Activated CD4-positive, alpha-beta T cell treated with anti-CD3 and anti-CD28 coated beads, Interleukin-2, amount 10 ng/mL, durations not matched to agents 24 days and 14 days (primary cell): Measurements from ENCODE around the gene NFX1. TPM values are rescaled to one million over a fixed set of nuclear protein-coding genes. Genes with fewer than 3 reads are reported as not detected.
"Not testable (repeated sequence)": the region's sequence is repeated elsewhere in the genome, so short reads cannot be mapped to it uniquely, and the experiment has no call there.

Experiments
- DNase-seq: peaks from one replicate; pipeline ENCODE4 v3.0.0; 2022
- H3K27ac Mint-ChIP-seq: one replicate; pipeline ENCODE4 v1.8.0; 2022; ENCODE audit warnings: mild to moderate bottlenecking, mixed read lengths
- H3K27me3 Mint-ChIP-seq: one replicate; pipeline ENCODE4 v1.8.0; 2022; ENCODE audit warnings: mixed read lengths
- H3K36me3 Mint-ChIP-seq: one replicate; pipeline ENCODE4 v1.8.0; 2022; ENCODE audit warnings: low read depth, mild to moderate bottlenecking, mixed read lengths
- H3K4me1 Mint-ChIP-seq: one replicate; pipeline ENCODE4 v1.8.0; 2021; ENCODE audit warnings: mixed read lengths
- H3K4me3 Mint-ChIP-seq: one replicate; pipeline ENCODE4 v1.8.0; 2022; ENCODE audit warnings: mild to moderate bottlenecking, moderate library complexity, mixed read lengths
- H3K9me3 Mint-ChIP-seq: one replicate; pipeline ENCODE4 v1.8.0; 2021; ENCODE audit warnings: mixed read lengths
- intact Hi-C: fragments of 100-400 bp; cut with micrococcal nuclease; formaldehyde crosslinking; loops from one replicate; pipeline ENCODE4 v1.15.1; 2023
- total RNA-seq: library from RNA; stranded (reverse); gene quantifications from 2 replicates; pipeline ENCODE4 v1.2.3, GENCODE V29; 2022

NFX1 gene
- total RNA-seq, 1 donor from 2014 or later, result 38.7 TPM

DNA sequence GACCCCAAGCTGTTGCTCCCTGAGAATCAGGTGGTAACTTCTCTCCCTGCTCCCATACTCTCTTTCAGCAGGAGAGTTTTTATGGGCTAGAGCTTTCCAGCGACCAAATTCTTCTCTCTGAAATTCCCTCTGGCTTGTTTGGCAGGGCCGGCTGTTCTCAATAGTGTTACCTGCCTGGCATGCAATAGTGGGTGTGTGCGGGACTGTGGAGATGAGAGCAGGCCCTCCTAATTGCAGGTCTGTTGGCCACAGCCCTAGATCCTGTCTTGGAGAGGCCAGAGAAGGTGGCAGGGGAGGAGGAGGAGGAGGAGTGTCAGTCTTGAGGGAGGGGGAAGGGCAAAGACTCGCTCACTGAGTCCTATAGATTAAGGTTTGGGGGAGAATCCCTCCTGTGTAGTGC, 82.6 kb downstream of the NFX1 start:
- Mint-ChIP-seq H3K4me3 (no peak overlapping the region), H3K27ac (no peak overlapping the region), H3K27me3 (no peaks in the 10 kb centered on the region), H3K36me3 (peaks cover 30% of the 10 kb centered on the region), H3K9me3 (no peaks in the 10 kb centered on the region), H3K4me1 (peaks cover 10% of the 10 kb centered on the region)
- intact Hi-C loops, result no loop called here
- DNase-seq, result no peak

DNA sequence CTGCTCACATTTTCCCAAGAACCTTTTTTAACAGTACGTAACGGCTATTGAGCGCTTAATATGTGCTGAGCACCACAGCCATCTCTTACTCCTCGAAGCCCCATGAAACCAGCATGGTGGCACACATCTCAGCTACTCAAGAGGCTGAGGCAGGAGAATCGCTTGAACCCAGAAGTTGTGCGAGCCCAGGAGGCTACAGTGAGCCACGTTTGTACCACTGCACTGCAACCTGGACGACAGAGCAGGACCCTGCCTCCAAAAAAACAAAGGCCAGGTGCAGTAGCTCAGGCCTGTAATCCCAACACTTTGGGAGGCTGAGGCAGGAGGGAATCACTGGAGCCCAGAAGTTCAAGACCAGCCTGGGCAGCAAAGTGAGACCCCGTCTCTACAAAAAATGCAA, 83.9 kb downstream of the NFX1 start:
- Mint-ChIP-seq H3K4me3 (no peak overlapping the region), H3K27ac (peak overlapping the region; percentile 7), H3K36me3 (peaks cover 24% of the 10 kb centered on the region), H3K9me3 (no peaks in the 10 kb centered on the region), H3K4me1 (peaks cover 10% of the 10 kb centered on the region), H3K27me3 (no peaks in the 10 kb centered on the region)
- intact Hi-C loops, result loop anchor here (2.0 kb wide), 3 partner anchors 41 to 93 kb away; partner anchors contain the start of gene AQP3
- DNase-seq, result no peak

- Mint-ChIP-seq H3K4me3 (peak overlapping the region; percentile 30), H3K27me3 (no peaks in the 10 kb centered on the region), H3K4me1 (peaks cover 10% of the 10 kb centered on the region), H3K9me3 (no peaks in the 10 kb centered on the region), H3K36me3 (peaks cover 21% of the 10 kb centered on the region), H3K27ac (peak overlapping the region; percentile 52)
- intact Hi-C loops, result loop anchor here (1.0 to 2.0 kb wide), 4 partner anchors 40 to 92 kb away; partner anchors contain the start of gene AQP3
- peak; percentile 91 for DNase-seq
Measured at GRCh38 chr9:33374634-33375237, 84.4 kb downstream of the NFX1 start.

DNA sequence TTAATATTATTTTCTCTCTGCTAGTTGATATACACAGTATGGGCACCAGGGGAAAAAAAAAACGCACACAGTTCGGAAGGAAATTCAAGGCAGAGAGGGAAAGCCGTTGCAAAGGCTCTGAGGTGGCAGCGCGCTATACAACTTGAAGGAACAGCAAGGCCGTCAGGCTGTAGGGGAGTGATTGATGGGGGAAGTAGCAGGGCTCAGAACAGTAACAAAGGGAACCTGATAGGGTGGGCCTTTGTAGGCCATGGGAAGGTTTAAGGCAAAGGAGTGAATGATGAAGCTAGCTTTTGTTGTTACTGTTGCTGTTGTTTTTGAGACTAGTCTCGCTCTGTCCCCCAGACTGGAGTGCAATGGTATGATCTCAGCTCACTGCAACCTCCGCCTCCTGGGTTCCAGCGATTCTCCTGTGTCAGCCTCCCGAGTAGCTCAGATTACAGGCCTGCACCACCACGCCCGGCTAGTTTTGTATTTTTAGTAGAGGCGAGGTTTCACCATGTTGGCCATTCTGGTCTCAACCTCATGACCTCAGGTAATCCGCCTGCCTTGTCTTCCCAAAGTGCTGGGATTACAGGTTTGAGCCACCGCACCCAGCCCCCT, 85.0 kb downstream of the NFX1 start:
- intact Hi-C loops, result loop anchor here (1.0 to 2.0 kb wide), 4 partner anchors 39 to 91 kb away; partner anchors contain the start of gene AQP3
- no peak overlapping the region for H3K27ac Mint-ChIP-seq

GRCh38 chr9:33375841-33376321, 85.6 kb downstream of the NFX1 start:
- intact Hi-C loops, result loop anchor here (1.0 to 2.0 kb wide), 4 partner anchors 39 to 91 kb away; partner anchors contain the start of gene AQP3
- Mint-ChIP-seq H3K4me3 (no peak overlapping the region), H3K4me1 (peaks cover 8% of the 10 kb centered on the region), H3K27ac (no peak overlapping the region), H3K9me3 (no peaks in the 10 kb centered on the region), H3K36me3 (peaks cover 14% of the 10 kb centered on the region), H3K27me3 (no peaks in the 10 kb centered on the region)
- no peak for DNase-seq

More for the DNA sequence above, 85.0 kb downstream of the NFX1 start:
- peaks cover 10% of the 10 kb centered on the region for H3K4me1 Mint-ChIP-seq
- H3K27me3 Mint-ChIP-seq, result no peaks in the 10 kb centered on the region
- H3K9me3 Mint-ChIP-seq, result no peaks in the 10 kb centered on the region
- DNase-seq, result no peak
- peaks cover 16% of the 10 kb centered on the region for H3K36me3 Mint-ChIP-seq
- peak overlapping the region; percentile 30 for H3K4me3 Mint-ChIP-seq

- H3K27ac Mint-ChIP-seq, result no peak overlapping the region
- peaks cover 4% of the 10 kb centered on the region for H3K36me3 Mint-ChIP-seq
- H3K4me3 Mint-ChIP-seq, result no peak overlapping the region
- intact Hi-C loops, result no loop called here
- peaks cover 8% of the 10 kb centered on the region for H3K4me1 Mint-ChIP-seq
- H3K9me3 Mint-ChIP-seq, result no peaks in the 10 kb centered on the region
- DNase-seq, result no peak
- no peaks in the 10 kb centered on the region for H3K27me3 Mint-ChIP-seq
Measured at GRCh38 chr9:33377089-33377715, 86.9 kb downstream of the NFX1 start.

- Mint-ChIP-seq H3K4me3 (no peak overlapping the region), H3K27me3 (no peaks in the 10 kb centered on the region), H3K27ac (no peak overlapping the region), H3K9me3 (no peaks in the 10 kb centered on the region), H3K36me3 (peaks cover 1% of the 10 kb centered on the region), H3K4me1 (peaks cover 8% of the 10 kb centered on the region)
- intact Hi-C loops, result no loop called here
- DNase-seq, result no peak
Measured at GRCh38 chr9:33378121-33378795, 87.9 kb downstream of the NFX1 start.

DNA sequence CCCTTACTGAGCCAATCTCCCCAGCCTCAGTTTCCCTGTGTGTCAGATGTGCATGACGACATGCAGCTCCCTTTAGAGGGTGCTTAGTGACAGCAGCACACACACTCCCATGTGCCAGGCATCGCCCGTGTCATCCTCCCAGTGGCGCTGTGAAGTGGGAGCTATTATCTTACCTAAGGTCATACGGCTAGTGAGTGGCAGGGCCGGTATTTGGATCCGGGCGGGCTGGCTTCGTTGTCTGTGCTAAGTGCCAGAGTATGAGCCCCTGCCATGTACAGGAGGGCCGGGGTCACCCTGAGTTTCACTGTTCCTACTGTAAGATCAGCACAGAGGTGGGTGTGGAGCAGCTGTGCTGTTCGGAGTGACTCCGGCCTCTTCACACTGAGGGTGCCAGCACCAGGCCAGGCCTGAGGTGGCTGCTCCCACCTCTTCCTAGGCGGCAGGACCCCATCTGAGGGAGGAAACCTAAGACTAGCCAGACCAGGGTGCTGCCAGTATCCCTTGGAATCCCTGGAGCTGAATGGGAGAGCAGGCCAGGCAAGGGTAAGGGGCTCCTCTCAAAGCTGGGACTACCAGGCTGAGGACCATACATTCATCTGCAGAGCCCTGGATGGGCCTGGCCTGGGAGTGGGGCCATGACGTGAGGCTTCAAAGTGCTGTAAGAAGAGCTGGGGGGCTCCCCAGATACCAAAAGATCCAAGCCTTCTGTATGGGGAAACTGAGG, 89.5 kb downstream of the NFX1 start:
- no peaks in the 10 kb centered on the region for H3K27me3 Mint-ChIP-seq
- no peaks in the 10 kb centered on the region for H3K9me3 Mint-ChIP-seq
- no peak overlapping the region for H3K4me3 Mint-ChIP-seq
- no peaks in the 10 kb centered on the region for H3K36me3 Mint-ChIP-seq
- no peak for DNase-seq
- H3K4me1 Mint-ChIP-seq, result peaks cover 5% of the 10 kb centered on the region
- intact Hi-C loops, result no loop called here
- no peak overlapping the region for H3K27ac Mint-ChIP-seq

DNA sequence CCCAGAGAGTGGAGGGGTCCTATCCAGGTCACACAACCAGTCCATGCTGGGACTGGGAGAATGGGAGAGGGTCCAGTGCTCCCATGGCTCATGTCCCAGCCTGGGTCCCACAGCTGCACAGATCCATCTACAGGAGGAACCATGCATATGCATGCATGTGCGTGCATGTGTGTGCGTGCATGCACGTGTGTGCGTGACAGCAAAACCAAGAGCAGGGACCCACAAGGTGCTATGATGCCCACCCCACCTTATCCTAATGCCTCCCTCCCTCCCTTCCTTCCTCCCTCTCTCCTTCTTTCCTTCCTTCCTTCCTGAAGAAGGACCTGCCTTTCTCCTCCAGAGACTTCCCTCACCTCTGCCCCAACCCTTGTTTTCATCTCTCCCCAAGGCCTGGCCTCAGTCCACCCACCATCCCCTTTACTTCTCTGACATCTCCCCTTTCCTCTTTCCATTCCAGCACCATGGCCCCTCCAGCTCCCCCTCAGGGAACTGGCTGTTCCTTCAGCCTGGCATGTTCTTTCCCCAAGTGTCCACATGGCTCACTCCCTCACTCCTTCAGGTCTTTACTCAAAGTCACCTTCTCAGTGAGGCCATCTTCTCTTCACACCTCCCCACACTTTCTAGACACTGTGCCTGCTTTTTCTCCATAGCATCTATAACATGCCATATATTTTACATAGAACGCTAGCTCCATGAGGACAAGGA, 90.2 kb downstream of the NFX1 start:
- Mint-ChIP-seq H3K27me3 (no peaks in the 10 kb centered on the region), H3K9me3 (no peaks in the 10 kb centered on the region), H3K4me3 (no peak overlapping the region), H3K27ac (no peak overlapping the region), H3K36me3 (no peaks in the 10 kb centered on the region), H3K4me1 (no peaks in the 10 kb centered on the region)
- no peak for DNase-seq
- intact Hi-C loops, result no loop called here

GRCh38 chr9:33381231-33381791, 91.0 kb downstream of the NFX1 start:
- no peak overlapping the region for H3K4me3 Mint-ChIP-seq
- intact Hi-C loops, result no loop called here
- DNase-seq, result no peak
- no peaks in the 10 kb centered on the region for H3K36me3 Mint-ChIP-seq
- H3K27me3 Mint-ChIP-seq, result no peaks in the 10 kb centered on the region
- no peaks in the 10 kb centered on the region for H3K4me1 Mint-ChIP-seq
- H3K9me3 Mint-ChIP-seq, result no peaks in the 10 kb centered on the region
- H3K27ac Mint-ChIP-seq, result no peak overlapping the region

DNA sequence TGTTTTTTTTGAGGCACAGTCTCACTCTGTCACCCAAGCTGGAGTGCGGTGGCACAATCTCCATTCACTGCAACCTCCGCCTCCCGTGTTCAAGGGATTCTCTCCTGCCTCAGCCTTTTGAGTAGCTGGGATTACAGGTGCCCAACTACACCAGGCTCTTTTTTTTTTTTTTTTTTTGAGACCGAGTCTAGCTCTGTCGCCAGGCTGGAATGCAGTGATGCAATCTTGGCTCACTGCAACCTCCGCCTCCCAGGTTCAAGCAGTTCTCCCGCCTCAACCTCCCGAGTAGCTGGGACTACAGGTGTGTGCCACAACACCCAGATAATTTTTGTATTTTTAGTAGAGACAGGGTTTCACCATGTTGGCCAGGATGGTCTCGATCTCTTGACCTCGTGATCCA, 92.1 kb downstream of the NFX1 start:
- intact Hi-C loops, H3K27ac Mint-ChIP-seq, H3K27me3 Mint-ChIP-seq, H3K4me1 Mint-ChIP-seq, DNase-seq, H3K4me3 Mint-ChIP-seq, H3K9me3 Mint-ChIP-seq, H3K36me3 Mint-ChIP-seq: not testable (repeated sequence)

DNA sequence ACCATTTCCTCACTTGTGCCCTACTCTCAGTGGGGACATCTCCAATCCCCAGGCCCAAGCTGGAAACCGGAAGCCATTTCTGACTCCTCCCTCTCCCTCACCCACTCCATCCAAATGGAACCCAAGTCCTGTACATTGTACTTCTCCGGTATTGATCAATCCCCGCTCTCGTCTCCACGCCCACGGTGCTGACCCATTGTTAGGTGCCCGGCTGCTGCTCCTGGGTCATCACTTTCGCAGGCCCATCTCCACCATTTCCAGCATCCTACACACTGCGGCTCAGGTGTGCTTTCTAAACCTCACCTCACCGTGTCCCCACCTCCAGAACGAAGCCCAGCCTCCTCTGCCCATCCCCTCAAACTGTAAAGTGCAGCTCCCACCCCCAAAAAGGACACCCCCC, 93.1 kb downstream of the NFX1 start:
- H3K27me3 Mint-ChIP-seq, H3K27ac Mint-ChIP-seq, H3K4me3 Mint-ChIP-seq, DNase-seq, H3K9me3 Mint-ChIP-seq, H3K36me3 Mint-ChIP-seq, H3K4me1 Mint-ChIP-seq, intact Hi-C loops: not testable (repeated sequence)

GRCh38 chr9:33385536-33385935, 95.2 kb downstream of the NFX1 start:
- DNase-seq, H3K36me3 Mint-ChIP-seq, intact Hi-C loops, H3K27me3 Mint-ChIP-seq, H3K4me3 Mint-ChIP-seq, H3K9me3 Mint-ChIP-seq, H3K27ac Mint-ChIP-seq, H3K4me1 Mint-ChIP-seq: not testable (repeated sequence)
